GM13977 (cell line): ENCODE data around the gene CORO2B.

Source experiments
- DNase-seq: peaks from one replicate; pipeline ENCODE4 v3.0.0; 2012; ENCODE audit warnings: low spot score
- in situ Hi-C: fragments of 300-500 bp; cut with MboI; formaldehyde crosslinking; loops from one replicate; pipeline ENCODE4 v1.12.0; 2022; ENCODE audit warnings: low sequenced_read_pairs, low pct_unique_long_range_greater_than_20kb, mixed read lengths, inconsistent platforms; ENCODE audit not compliant: unreplicated experiment
- TF ChIP-seq, protein P1 (sequence below): IDR thresholded peaks from 2 replicates; pipeline ENCODE4 v1.5.1; 2012; ENCODE audit warnings: mild to moderate bottlenecking, control low read depth; ENCODE audit not compliant: insufficient read depth; ENCODE audit errors: extremely low read depth, missing control alignments

Gene CORO2B

DNA sequence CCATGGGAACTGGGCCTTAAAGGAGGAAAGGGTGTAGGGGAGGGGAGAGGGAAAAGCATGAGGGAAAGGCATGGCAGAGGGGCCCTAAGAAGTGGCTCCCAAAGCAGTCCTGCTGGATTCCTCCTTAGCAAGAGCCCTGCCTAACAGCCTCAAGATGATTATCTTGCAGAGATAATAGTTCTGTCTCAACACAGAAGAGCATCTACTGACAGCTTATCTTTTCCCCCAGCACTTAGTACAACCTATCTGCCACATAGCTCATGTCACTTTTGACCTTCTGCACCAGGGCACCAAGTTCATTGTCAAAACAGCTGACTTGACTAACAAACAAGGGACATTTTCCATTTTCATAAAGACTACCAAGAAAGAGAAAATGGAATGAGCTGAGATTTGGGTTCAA lies 155.6 kb downstream of the CORO2B start:
- DNase-seq: no peak
- TF ChIP-seq, protein P1, sequence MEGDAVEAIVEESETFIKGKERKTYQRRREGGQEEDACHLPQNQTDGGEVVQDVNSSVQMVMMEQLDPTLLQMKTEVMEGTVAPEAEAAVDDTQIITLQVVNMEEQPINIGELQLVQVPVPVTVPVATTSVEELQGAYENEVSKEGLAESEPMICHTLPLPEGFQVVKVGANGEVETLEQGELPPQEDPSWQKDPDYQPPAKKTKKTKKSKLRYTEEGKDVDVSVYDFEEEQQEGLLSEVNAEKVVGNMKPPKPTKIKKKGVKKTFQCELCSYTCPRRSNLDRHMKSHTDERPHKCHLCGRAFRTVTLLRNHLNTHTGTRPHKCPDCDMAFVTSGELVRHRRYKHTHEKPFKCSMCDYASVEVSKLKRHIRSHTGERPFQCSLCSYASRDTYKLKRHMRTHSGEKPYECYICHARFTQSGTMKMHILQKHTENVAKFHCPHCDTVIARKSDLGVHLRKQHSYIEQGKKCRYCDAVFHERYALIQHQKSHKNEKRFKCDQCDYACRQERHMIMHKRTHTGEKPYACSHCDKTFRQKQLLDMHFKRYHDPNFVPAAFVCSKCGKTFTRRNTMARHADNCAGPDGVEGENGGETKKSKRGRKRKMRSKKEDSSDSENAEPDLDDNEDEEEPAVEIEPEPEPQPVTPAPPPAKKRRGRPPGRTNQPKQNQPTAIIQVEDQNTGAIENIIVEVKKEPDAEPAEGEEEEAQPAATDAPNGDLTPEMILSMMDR: no peak
- in situ Hi-C loops: no loop called here

DNA sequence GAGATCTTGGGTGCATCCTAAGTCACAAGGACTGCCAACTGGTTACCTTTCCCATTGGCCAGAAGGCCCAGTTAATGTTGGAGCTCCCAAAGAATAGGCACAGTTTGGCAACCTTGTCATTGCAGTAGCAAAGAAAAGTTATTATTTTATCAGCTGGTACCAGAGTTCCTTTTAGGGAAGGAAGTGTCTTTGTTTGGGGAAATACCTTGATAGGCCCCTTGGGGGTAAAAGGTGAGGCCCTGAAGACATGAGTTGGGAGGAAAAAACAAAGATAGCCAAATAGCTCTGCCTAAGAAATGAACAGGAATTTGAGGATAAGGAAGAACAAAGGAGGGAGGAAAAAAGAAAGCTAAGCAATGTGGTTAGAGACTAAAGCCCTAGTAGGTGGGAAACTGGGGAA lies 156.1 kb downstream of the CORO2B start:
- TF ChIP-seq, protein P1: no peak
- in situ Hi-C loops: no loop called here
- DNase-seq: no peak

DNA sequence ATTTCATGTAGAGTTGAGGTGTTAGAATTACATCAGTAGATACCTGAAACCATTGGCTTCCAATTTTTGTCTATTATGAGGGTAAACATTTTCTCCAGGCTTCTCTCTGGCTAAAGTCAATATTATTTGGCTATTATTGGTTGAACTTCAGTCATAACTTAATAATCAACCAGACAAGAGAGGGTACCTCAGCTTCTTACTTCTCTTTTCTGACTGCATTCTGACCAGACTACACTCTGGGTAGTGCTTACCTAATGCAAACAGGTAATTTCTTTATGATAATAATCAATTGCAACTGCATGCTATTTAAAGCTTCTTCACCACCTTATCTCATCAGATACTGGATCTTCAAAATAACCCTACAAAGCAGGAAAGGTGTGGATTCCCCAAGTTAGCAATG lies 156.8 kb downstream of the CORO2B start:
- DNase-seq: no peak
- TF ChIP-seq, protein P1: no peak
- in situ Hi-C loops: no loop called here

DNA sequence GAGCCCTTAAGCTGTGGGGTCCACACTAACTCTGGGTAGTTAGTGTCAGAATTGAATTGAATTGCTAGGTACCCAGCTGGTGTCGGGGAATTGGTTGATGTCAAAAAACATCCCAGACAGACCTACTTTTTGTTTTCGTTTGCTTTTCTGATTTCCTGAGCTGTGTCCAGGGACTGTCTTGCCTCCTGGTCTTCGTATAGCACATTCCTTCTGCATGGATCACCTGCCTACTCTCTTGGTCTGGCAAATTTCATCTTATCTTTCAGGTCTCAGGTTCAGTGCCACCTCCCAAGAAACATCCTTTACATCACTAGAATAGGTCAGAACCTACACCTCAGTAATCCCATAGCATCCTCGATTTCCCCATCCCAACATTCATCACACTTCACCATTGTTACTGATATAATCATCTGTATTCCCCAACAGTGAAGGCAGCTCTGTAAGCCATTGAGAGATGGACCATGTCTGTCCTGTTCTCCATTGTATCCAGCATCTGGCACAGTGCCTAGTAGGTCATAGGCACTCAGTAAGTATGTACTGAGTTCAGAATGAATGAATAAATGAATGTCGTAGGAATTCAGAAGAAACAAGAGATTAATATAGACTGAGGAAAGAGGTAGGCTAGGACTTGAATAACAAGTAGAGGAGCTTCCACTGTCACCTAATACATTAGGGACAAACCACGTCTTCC lies 160.7 kb downstream of the CORO2B start:
- no peak for DNase-seq
- in situ Hi-C loops: no loop called here
- TF ChIP-seq, protein P1: no peak

DNA sequence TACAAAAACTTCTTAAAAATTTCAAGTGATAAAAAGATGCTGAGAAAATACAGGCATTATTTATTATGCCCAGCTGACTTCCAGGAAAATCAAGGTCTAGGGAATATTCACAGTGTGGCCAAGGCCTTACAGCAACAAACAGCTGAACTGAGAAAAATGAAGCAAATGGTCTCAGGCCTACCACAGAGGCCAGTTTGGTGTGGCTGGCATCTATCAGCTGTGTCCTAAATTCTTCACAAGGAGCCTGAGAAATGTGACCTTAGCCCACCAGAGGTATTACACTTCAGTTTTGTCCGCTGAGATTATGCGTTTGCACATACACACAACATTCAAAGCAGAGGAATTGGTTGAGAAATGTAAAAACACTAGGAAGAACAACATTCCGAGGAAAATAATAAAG lies 164.5 kb downstream of the CORO2B start:
- no peak for DNase-seq
- in situ Hi-C loops: no loop called here
- TF ChIP-seq, protein P1: no peak

DNA sequence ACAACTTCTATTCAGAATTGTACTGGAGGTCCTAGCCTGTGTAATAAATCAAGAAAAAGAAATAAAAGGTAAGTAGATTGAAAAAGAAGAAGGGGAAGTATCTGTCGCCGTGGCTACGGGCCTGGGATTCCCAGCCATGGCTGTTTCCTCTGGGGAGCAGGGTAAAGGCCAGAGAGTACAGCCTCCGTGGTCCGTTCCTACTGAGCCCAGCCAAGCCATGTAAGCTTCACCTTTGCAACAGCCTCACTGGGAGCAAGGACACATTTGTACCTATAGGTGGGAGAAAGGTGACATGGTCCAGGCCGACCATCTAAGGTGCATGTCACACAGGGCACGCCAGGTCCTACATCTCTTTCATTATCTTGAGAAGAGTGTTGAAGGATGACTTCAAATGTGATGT lies 170.6 kb downstream of the CORO2B start:
- TF ChIP-seq, protein P1: no peak
- no peak for DNase-seq
- in situ Hi-C loops: no loop called here

DNA sequence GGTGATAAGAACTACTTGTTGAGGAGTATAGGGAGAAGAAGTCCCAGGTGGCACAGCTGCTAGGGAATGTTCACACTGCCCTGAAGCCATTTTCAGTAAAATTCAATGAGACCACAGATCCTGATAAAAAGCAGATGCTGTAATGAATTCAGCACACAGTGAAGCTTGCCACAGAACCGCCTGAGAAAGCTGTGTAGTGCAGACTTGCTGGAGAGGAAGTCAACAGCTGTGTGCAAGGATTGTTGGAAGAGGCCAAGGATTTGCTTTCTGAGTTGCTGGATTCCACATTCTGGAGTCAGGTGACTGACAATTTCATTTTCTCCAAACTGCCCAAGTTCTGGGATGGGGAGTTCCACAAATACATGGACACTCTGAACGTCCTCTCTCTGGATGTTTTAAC lies 171.0 kb downstream of the CORO2B start:
- TF ChIP-seq, protein P1: no peak
- in situ Hi-C loops: no loop called here
- no peak for DNase-seq
